Measurements from ENCODE around the gene SPPL2C.
"Not testable (repeated sequence)": the region's sequence is repeated elsewhere in the genome, so short reads cannot be mapped to it uniquely, and the experiment has no call there.

The SPPL2C gene

GRCh38 chr17:45847747-45848146 lies 3.1 kb downstream of the SPPL2C start:
- no peak overlapping the region for H3K4me3 ChIP-seq
- H3K27ac ChIP-seq = no peak overlapping the region

GRCh38 chr17:45848405-45848804 lies 3.7 kb downstream of the SPPL2C start:
- no peak overlapping the region for H3K27ac ChIP-seq
- no peak overlapping the region for H3K4me3 ChIP-seq

GRCh38 chr17:45848868-45849535 lies 4.3 kb downstream of the SPPL2C start:
- H3K4me3 ChIP-seq = no peak overlapping the region
- H3K27ac ChIP-seq = no peak overlapping the region

- H3K4me3 ChIP-seq = no peak overlapping the region
- H3K27ac ChIP-seq = no peak overlapping the region
These were observed 4.9 kb downstream of the SPPL2C start for GRCh38 chr17:45849536-45849990.

GRCh38 chr17:45850011-45850410 lies 5.3 kb downstream of the SPPL2C start:
- no peak overlapping the region for H3K27ac ChIP-seq
- H3K4me3 ChIP-seq = no peak overlapping the region

- Histone ChIP-seq H3K4me3 (no peak overlapping the region), H3K27ac (no peak overlapping the region)
These were observed 5.8 kb downstream of the SPPL2C start for GRCh38 chr17:45850468-45850867.

- no peak overlapping the region for H3K27ac ChIP-seq
- no peak overlapping the region for H3K4me3 ChIP-seq
These were observed 6.3 kb downstream of the SPPL2C start for GRCh38 chr17:45851022-45851421.

- H3K4me3 ChIP-seq = no peak overlapping the region
- no peak overlapping the region for H3K27ac ChIP-seq
These were observed 6.8 kb downstream of the SPPL2C start for GRCh38 chr17:45851464-45851863.

GRCh38 chr17:45851873-45852272 lies 7.2 kb downstream of the SPPL2C start:
- Histone ChIP-seq H3K4me3 (no peak overlapping the region), H3K27ac (no peak overlapping the region)

GRCh38 chr17:45852535-45853297 lies 8.0 kb downstream of the SPPL2C start:
- no peak overlapping the region for H3K27ac ChIP-seq
- no peak overlapping the region for H3K4me3 ChIP-seq

- Histone ChIP-seq H3K4me3 (no peak overlapping the region), H3K27ac (no peak overlapping the region)
These were observed 9.5 kb downstream of the SPPL2C start for GRCh38 chr17:45854209-45854608.

GRCh38 chr17:45855691-45856336 lies 11.1 kb downstream of the SPPL2C start:
- no peak overlapping the region for H3K4me3 ChIP-seq
- no peak overlapping the region for H3K27ac ChIP-seq

- no peak overlapping the region for H3K27ac ChIP-seq
- H3K4me3 ChIP-seq = no peak overlapping the region
These were observed 13.5 kb downstream of the SPPL2C start for GRCh38 chr17:45857977-45858708.

- H3K4me3 ChIP-seq = no peak overlapping the region
- H3K27ac ChIP-seq = no peak overlapping the region
These were observed 16.5 kb downstream of the SPPL2C start for GRCh38 chr17:45861165-45861564.

- H3K27ac ChIP-seq = not testable (repeated sequence)
These were observed 17.4 kb downstream of the SPPL2C start for GRCh38 chr17:45862127-45862526.

GRCh38 chr17:45863857-45864654 lies 19.4 kb downstream of the SPPL2C start:
- Histone ChIP-seq H3K27ac (no peak overlapping the region), H3K4me3 (no peak overlapping the region)

More at GRCh38 chr17:45862127-45862526, 17.4 kb downstream of the SPPL2C start:
- not testable (repeated sequence) for H3K4me3 ChIP-seq

- Histone ChIP-seq H3K27ac (no peak overlapping the region), H3K4me3 (no peak overlapping the region)
These were observed 22.5 kb downstream of the SPPL2C start for GRCh38 chr17:45867171-45867570.

- H3K4me3 ChIP-seq = no peak overlapping the region
- H3K27ac ChIP-seq = no peak overlapping the region
These were observed 23.0 kb downstream of the SPPL2C start for GRCh38 chr17:45867702-45868101.

- Histone ChIP-seq H3K27ac (no peak overlapping the region), H3K4me3 (no peak overlapping the region)
These were observed 23.6 kb downstream of the SPPL2C start for GRCh38 chr17:45868276-45868675.
